Astrocyte of the spinal cord (primary cell): ENCODE measurements around the gene TRANK1.

ENCODE experiments used
- DNase-seq: peaks from one replicate; pipeline ENCODE4 v3.0.0; 2011; ENCODE audit warnings: low read depth, low spot score
- H3K4me3 ChIP-seq: 2 replicates; pipeline ENCODE4 v1.5.1; 2011; ENCODE audit warnings: low read depth, mild to moderate bottlenecking, low read length, moderate library complexity
- CTCF ChIP-seq: IDR thresholded peaks from 2 replicates; pipeline ENCODE4 v1.5.1; 2012; ENCODE audit warnings: low read depth, mild to moderate bottlenecking, low read length, inconsistent platforms
- in situ Hi-C: cut with HindIII; loops from 2 replicates; pipeline ENCODE4 v1.10.0; 2017; ENCODE audit warnings: low sequenced_read_pairs

The TRANK1 gene

GRCh38 chr3:36796161-36796560 lies 148.7 kb downstream of the TRANK1 start:
- DNase-seq, result no peak
- no peak overlapping the region for H3K4me3 ChIP-seq
- in situ Hi-C loops, result no loop called here
- no peak for TF ChIP-seq CTCF

- in situ Hi-C loops, result no loop called here
- DNase-seq, result no peak
Observed at GRCh38 chr3:36795622-36796021, 149.2 kb downstream of the TRANK1 start.

GRCh38 chr3:36792342-36792741 lies 152.5 kb downstream of the TRANK1 start:
- DNase-seq, result peak; percentile 22
- in situ Hi-C loops, result no loop called here
- H3K4me3 ChIP-seq, result no peak overlapping the region
- TF ChIP-seq CTCF, result peak; percentile 54

More at GRCh38 chr3:36795622-36796021, 149.2 kb downstream of the TRANK1 start:
- H3K4me3 ChIP-seq, result no peak overlapping the region
- TF ChIP-seq CTCF, result no peak

GRCh38 chr3:36790765-36791164 lies 154.1 kb downstream of the TRANK1 start:
- no peak overlapping the region for H3K4me3 ChIP-seq
- TF ChIP-seq CTCF, result no peak
- DNase-seq, result no peak
- in situ Hi-C loops, result no loop called here

- no peak overlapping the region for H3K4me3 ChIP-seq
- TF ChIP-seq CTCF, result no peak
- in situ Hi-C loops, result no loop called here
- no peak for DNase-seq
Observed at GRCh38 chr3:36786921-36787890, 157.6 kb downstream of the TRANK1 start.

- no peak overlapping the region for H3K4me3 ChIP-seq
- in situ Hi-C loops, result no loop called here
- DNase-seq, result no peak
- no peak for TF ChIP-seq CTCF
Observed at GRCh38 chr3:36784138-36784635, 160.7 kb downstream of the TRANK1 start.
